CD4-positive, alpha-beta T cell (primary cell): Measurements from ENCODE around the gene ELFN2. TPM values are rescaled to one million over a fixed set of nuclear protein-coding genes. Genes with fewer than 3 reads are reported as not detected.

Source experiments
- ATAC-seq: fragments of 200-7000 bp; cut with Tn5 transposase; one replicate; pipeline ENCODE4 v1.10.0; 2022; ENCODE audit warnings: mild to moderate bottlenecking; ENCODE audit not compliant: poor library complexity
- CTCF ChIA-PET: fragments of 350-600 bp; sonication (Branson Sonifier 250); formaldehyde crosslinking; loops from one replicate; lab custom pipeline; 2021; ENCODE audit warnings: antibody characterized with exemption, inconsistent platforms; lab: Charles Lee
- POLR2A ChIA-PET: fragments of 350-600 bp; sonication (Branson Sonifier 250); formaldehyde crosslinking; loops from one replicate; lab custom pipeline; 2021; ENCODE audit warnings: antibody characterized with exemption, inconsistent platforms; lab: Charles Lee
- DNase-seq, 14 experiments: peaks; one replicate each; pipeline ENCODE4 v3.0.0-alpha.2; 2013 to 2020; ENCODE audit warnings: mixed read lengths in 2 of 14
- H3K27ac ChIP-seq, 2 donors: one replicate each; pipeline versions ENCODE4 v1.5.1 to v1.7.0; 2013; ENCODE audit warnings: low read length in 2 of 2, low read depth in 1 of 2, mild to moderate bottlenecking in 1 of 2
- H3K27me3 ChIP-seq, 2 experiments: 1 replicate in 1 of 2; 2 replicates in 1 of 2; pipeline versions ENCODE4 v1.6.1 to v1.7.0; 2013; ENCODE audit warnings: low read length in 2 of 2, control low read depth in 1 of 2, mild to moderate bottlenecking in 1 of 2, moderate library complexity in 1 of 2; ENCODE audit not compliant: insufficient read depth in 2 of 2, control insufficient read depth in 1 of 2
- H3K36me3 ChIP-seq: one replicate; pipeline ENCODE4 v1.6.1; 2013; ENCODE audit warnings: low read length, control low read depth; ENCODE audit not compliant: insufficient read depth
- H3K4me1 ChIP-seq: one replicate; pipeline ENCODE4 v1.6.1; 2013; ENCODE audit warnings: low read length, control low read depth; ENCODE audit not compliant: insufficient read depth
- H3K4me3 ChIP-seq: one replicate; pipeline ENCODE4 v1.5.1; 2013; ENCODE audit warnings: mild to moderate bottlenecking, low read length, moderate library complexity
- H3K9me3 ChIP-seq, 2 experiments: 1 replicate in 1 of 2; 2 replicates in 1 of 2; pipeline versions ENCODE4 v1.6.1 to v1.7.0; 2013; ENCODE audit warnings: low read length in 2 of 2, mild to moderate bottlenecking in 2 of 2, control low read depth in 1 of 2, moderate library complexity in 1 of 2; ENCODE audit not compliant: control insufficient read depth in 1 of 2, insufficient read depth in 1 of 2
- H3K27ac Mint-ChIP-seq: one replicate; pipeline ENCODE4 v1.8.0; 2020; ENCODE audit warnings: mixed read lengths
- H3K27me3 Mint-ChIP-seq: one replicate; pipeline ENCODE4 v1.8.0; 2021; ENCODE audit warnings: mixed read lengths
- H3K36me3 Mint-ChIP-seq: one replicate; pipeline ENCODE4 v1.8.0; 2021; ENCODE audit warnings: low read depth, mixed read lengths
- H3K4me1 Mint-ChIP-seq: one replicate; pipeline ENCODE4 v1.8.0; 2021; ENCODE audit warnings: low read depth, mixed read lengths
- H3K4me3 Mint-ChIP-seq: one replicate; pipeline ENCODE4 v1.8.0; 2020; ENCODE audit warnings: mild to moderate bottlenecking, mixed read lengths
- H3K9me3 Mint-ChIP-seq: one replicate; pipeline ENCODE4 v1.8.0; 2020; ENCODE audit warnings: mixed read lengths
- intact Hi-C, 2 experiments: fragments of 100-400 bp; cut with DNase I in 1 of 2; cut with micrococcal nuclease in 1 of 2; formaldehyde crosslinking; loops; one replicate each; pipeline versions ENCODE4 v1.15.1 to v1.9.0; 2023 to 2025; cut with DNase I, micrococcal nuclease
- total RNA-seq, 174 experiments: library from RNA in 2 of 174; stranded (reverse) in 2 of 174; gene quantifications; one replicate each; pipeline ENCODE4 v1.2.3 and lab custom pipeline; 2021 to 2026
- TF ChIP-seq, protein P1 (sequence below): fragments of 200-600 bp; IDR thresholded peaks from one replicate; pipeline ENCODE4 v1.8.0; 2022; ENCODE audit warnings: antibody characterized with exemption, mild to moderate bottlenecking

The ELFN2 gene
- total RNA-seq, 2 experiments from 2014 or later, result 0.05 to 0.20 TPM

DNA sequence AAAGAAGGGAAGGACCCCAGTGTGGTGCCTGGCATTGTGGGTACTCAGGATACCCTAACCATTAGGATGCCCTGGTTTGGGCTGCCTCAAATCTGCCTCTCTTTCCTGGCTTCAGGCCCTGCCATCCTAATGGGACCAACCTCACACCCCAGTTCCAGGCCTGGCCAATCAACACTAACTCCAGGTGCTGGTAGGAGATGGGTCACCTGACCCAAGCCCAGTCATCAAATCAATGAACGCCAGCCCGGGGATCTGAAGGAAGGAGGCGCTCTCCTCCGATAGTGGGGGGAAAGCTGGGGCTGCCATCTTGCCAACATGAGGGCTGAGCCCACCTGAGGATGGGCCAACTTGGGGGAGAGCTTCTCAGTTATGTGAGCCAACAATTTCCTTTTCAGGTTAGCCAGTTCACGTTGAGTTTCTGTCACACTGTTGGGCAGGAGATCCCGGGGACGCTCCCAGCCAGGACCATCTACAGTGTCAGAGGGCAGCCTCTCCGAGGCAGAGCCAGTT, 46.2 kb upstream of the ELFN2 start:
- intact Hi-C loops, result no loop called here
- peaks cover 88% of the 10 kb centered on the region for H3K36me3 Mint-ChIP-seq
- H3K36me3 ChIP-seq, result peaks cover 90% of the 10 kb centered on the region
- no peaks in the 10 kb centered on the region for H3K9me3 ChIP-seq
- H3K27me3 Mint-ChIP-seq, result no peaks in the 10 kb centered on the region
- H3K27ac Mint-ChIP-seq, result peak overlapping the region; percentile 24
- ChIA-PET CTCF (interaction anchor here (1.4 to 2.6 kb wide), 3 partner anchors 25 to 206 kb away, joined by 5 to 41 read pairs (median 15); no protein-coding TSS in a partner anchor), POLR2A (interaction anchor here (0.7 to 4.5 kb wide), 4 partner anchors 9 to 25 kb away, joined by 3 to 41 read pairs (median 5); partner anchors contain the start of gene MFNG)
- peaks cover 15% of the 10 kb centered on the region for H3K4me1 Mint-ChIP-seq
- TF ChIP-seq, protein P1, sequence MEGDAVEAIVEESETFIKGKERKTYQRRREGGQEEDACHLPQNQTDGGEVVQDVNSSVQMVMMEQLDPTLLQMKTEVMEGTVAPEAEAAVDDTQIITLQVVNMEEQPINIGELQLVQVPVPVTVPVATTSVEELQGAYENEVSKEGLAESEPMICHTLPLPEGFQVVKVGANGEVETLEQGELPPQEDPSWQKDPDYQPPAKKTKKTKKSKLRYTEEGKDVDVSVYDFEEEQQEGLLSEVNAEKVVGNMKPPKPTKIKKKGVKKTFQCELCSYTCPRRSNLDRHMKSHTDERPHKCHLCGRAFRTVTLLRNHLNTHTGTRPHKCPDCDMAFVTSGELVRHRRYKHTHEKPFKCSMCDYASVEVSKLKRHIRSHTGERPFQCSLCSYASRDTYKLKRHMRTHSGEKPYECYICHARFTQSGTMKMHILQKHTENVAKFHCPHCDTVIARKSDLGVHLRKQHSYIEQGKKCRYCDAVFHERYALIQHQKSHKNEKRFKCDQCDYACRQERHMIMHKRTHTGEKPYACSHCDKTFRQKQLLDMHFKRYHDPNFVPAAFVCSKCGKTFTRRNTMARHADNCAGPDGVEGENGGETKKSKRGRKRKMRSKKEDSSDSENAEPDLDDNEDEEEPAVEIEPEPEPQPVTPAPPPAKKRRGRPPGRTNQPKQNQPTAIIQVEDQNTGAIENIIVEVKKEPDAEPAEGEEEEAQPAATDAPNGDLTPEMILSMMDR, result no peak
- no peak overlapping the region for H3K27ac ChIP-seq
- DNase-seq, result no peak
- no peak for ATAC-seq
- H3K4me3 ChIP-seq, result no peak overlapping the region
- peaks cover 9% of the 10 kb centered on the region for H3K4me1 ChIP-seq
- no peaks in the 10 kb centered on the region for H3K9me3 Mint-ChIP-seq
- H3K27me3 ChIP-seq, result no peaks in the 10 kb centered on the region
- no peak overlapping the region for H3K4me3 Mint-ChIP-seq

GRCh38 chr22:37472418-37473006, 45.2 kb upstream of the ELFN2 start:
- Mint-ChIP-seq H3K27me3 (no peaks in the 10 kb centered on the region), H3K4me3 (no peak overlapping the region), H3K4me1 (peaks cover 18% of the 10 kb centered on the region), H3K9me3 (no peaks in the 10 kb centered on the region), H3K36me3 (peaks cover 86% of the 10 kb centered on the region), H3K27ac (peak overlapping the region; percentile 62)
- ChIA-PET POLR2A (interaction anchor here (0.7 to 4.5 kb wide), 6 partner anchors 10 to 120 kb away, joined by 3 to 41 read pairs (median 6); partner anchors contain the start of gene MFNG), CTCF (interaction anchor here (0.5 to 2.6 kb wide), 16 partner anchors 13 to 423 kb away, joined by 3 to 41 read pairs (median 4); partner anchors contain the start of gene MFNG)
- no peaks in the 10 kb centered on the region for H3K27me3 ChIP-seq
- intact Hi-C loops, result loop anchor here (1.0 kb wide), 1 partner anchor 26 kb away; no protein-coding TSS in a partner anchor
- no peak for ATAC-seq
- peaks cover 87% of the 10 kb centered on the region for H3K36me3 ChIP-seq
- H3K9me3 ChIP-seq, result no peaks in the 10 kb centered on the region
- TF ChIP-seq, protein P1, result peak; percentile 70
- peak; percentile 25 to 73 (median 47) for DNase-seq
- H3K4me1 ChIP-seq, result peaks cover 9% of the 10 kb centered on the region
- H3K4me3 ChIP-seq, result no peak overlapping the region
- H3K27ac ChIP-seq, result no peak overlapping the region

DNA sequence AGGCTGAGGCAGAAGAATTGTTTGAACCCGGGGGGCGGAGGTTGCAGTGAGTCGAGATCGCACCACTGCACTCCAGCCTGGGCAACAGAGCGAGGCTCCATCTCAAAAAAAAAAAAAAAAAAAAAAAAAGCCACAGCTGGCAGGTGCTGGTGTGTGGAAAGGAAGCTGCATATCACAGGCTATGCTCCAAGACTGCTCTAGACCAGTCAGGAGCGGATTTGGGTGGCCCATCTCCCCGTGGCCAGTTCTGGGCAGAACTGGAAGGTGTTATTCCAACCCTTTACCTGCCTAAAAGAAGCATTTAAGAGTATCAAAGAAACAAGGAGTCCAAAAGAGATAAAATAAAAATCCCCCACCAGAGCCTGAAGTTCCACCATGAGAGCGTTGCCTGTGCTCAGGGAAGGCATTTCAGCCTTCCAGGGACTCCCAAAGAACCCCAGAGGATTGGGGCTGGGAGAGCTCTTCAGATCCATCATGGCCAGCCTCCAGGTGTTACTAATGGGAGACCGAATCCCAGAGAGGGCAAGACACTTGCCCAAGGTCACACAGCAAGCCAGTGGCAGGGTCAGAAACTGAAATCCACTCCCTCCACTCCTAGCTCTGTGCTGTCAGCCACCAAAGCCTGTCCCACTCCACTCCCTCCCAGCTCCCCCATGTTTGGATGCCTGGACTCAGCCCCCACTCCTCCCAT, 44.6 kb upstream of the ELFN2 start:
- Histone ChIP-seq H3K27me3 (no peaks in the 10 kb centered on the region), H3K36me3 (peaks cover 86% of the 10 kb centered on the region), H3K4me3 (no peak overlapping the region), H3K4me1 (peaks cover 9% of the 10 kb centered on the region), H3K9me3 (no peaks in the 10 kb centered on the region), H3K27ac (no peak overlapping the region)
- Mint-ChIP-seq H3K4me3 (no peak overlapping the region), H3K36me3 (peaks cover 79% of the 10 kb centered on the region), H3K9me3 (no peaks in the 10 kb centered on the region), H3K4me1 (peaks cover 18% of the 10 kb centered on the region), H3K27ac (peak overlapping the region; percentile 62), H3K27me3 (no peaks in the 10 kb centered on the region)
- ChIA-PET POLR2A (interaction anchor here (1.2 to 4.5 kb wide), 4 partner anchors 14 to 120 kb away, joined by 4 to 41 read pairs (median 6); partner anchors contain the start of gene MFNG), CTCF (interaction anchor here (0.7 to 2.6 kb wide), 14 partner anchors 13 to 422 kb away, joined by 3 to 41 read pairs (median 4); partner anchors contain the start of gene MFNG)
- TF ChIP-seq, protein P1, result no peak
- no peak for DNase-seq
- no peak for ATAC-seq
- intact Hi-C loops, result loop anchor here (1.0 kb wide), 1 partner anchor 26 kb away; no protein-coding TSS in a partner anchor
